ENCODE data around the gene CRYBG3. TPM values are rescaled to one million over a fixed set of nuclear protein-coding genes. Genes with fewer than 3 reads are reported as not detected.

CRYBG3 gene
- total and polyA plus RNA-seq, 2 donors (not counting 1 experiment from before 2014, with no cell fraction given): 8.7 to 29.9 TPM

DNA sequence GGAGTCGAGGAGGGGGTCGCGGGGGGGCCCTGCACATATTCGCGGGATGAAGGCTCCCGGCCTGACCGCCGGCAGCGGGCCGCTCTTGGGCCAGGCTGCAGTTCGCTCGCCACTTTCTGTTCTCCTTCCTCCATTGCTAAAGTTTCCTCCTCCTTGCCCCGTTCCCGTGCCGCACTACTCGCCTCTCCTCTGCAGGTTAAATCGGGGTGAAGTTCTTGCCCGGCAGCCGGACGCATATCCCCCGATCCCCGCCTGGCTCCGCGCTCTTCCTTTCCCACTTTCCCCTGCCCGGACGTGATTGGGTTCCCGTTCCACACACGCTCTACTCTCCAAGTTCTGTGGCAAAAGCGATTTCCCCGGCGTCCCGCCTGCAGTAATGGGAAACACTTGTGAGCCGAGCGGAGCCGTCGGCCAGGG lies 556 bp downstream of the CRYBG3 start:
- H3K4me2 ChIP-seq (ENCODE audit: extremely low read depth, insufficient read depth, low read length): peak overlapping the region; percentile 96
- peak overlapping the region; percentile 89 for H3K9ac ChIP-seq (ENCODE audit: insufficient read depth, low read length)
- peaks cover 14% of the 10 kb centered on the region for H3K79me2 ChIP-seq (ENCODE audit: control insufficient read depth, insufficient read depth, low read length)
- H4K20me1 ChIP-seq (ENCODE audit: control insufficient read depth, extremely low read depth, insufficient read depth, low read length): no peaks in the 10 kb centered on the region
- peak overlapping the region; percentile 91 for H2AFZ ChIP-seq (ENCODE audit: low read length)
- H3K27ac ChIP-seq (ENCODE audit: insufficient read depth, low read length): peak overlapping the region; percentile 85
- peak overlapping the region; percentile 71 to 97 (median 89) for H3K4me3 ChIP-seq (replicated peaks in 1 of 4; ENCODE audit: control extremely low read depth in 1 of 4, insufficient read depth in 1 of 4, low read depth in 3 of 4, low read length in 4 of 4)
- no peaks in the 10 kb centered on the region for H3K4me1 ChIP-seq (ENCODE audit: control insufficient read depth, extremely low read depth, insufficient read depth, low read length)
- H3K27me3 ChIP-seq (ENCODE audit: control insufficient read depth, insufficient read depth, low read length): no peaks in the 10 kb centered on the region
- TF ChIP-seq CTCF (conservative IDR thresholded peaks at IDR 0.05 in 1 of 2, IDR thresholded peaks at IDR 0.05 in 1 of 2; ENCODE audit: low read depth in 1 of 2, low read length in 2 of 2) (no peak), EZH2 (IDR thresholded peaks at IDR 0.05; ENCODE audit: low read length, missing control alignments) (no peak)
- H3K9me3 ChIP-seq (ENCODE audit: control insufficient read depth, insufficient read depth, low read depth, low read length): no peaks in the 10 kb centered on the region
- DNase-seq (ENCODE audit: low read depth in 2 of 2): peak; percentile 61 to 72
- H3K36me3 ChIP-seq (ENCODE audit: control insufficient read depth, insufficient read depth, low read length): no peaks in the 10 kb centered on the region

- Histone ChIP-seq H3K4me2 (ENCODE audit: extremely low read depth, insufficient read depth, low read length) (peak overlapping the region; percentile 96), H3K4me1 (ENCODE audit: control insufficient read depth, extremely low read depth, insufficient read depth, low read length) (no peaks in the 10 kb centered on the region), H2AFZ (ENCODE audit: low read length) (peak overlapping the region; percentile 91), H3K27me3 (ENCODE audit: control insufficient read depth, insufficient read depth, low read length) (no peaks in the 10 kb centered on the region), H4K20me1 (ENCODE audit: control insufficient read depth, extremely low read depth, insufficient read depth, low read length) (no peaks in the 10 kb centered on the region), H3K9ac (ENCODE audit: insufficient read depth, low read length) (peak overlapping the region; percentile 27), H3K27ac (ENCODE audit: insufficient read depth, low read length) (no peak overlapping the region), H3K79me2 (ENCODE audit: control insufficient read depth, insufficient read depth, low read length) (peaks cover 14% of the 10 kb centered on the region), H3K9me3 (ENCODE audit: control insufficient read depth, insufficient read depth, low read depth, low read length) (no peaks in the 10 kb centered on the region), H3K36me3 (ENCODE audit: control insufficient read depth, insufficient read depth, low read length) (no peaks in the 10 kb centered on the region), H3K4me3 (replicated peaks in 1 of 4; ENCODE audit: control extremely low read depth in 1 of 4, insufficient read depth in 1 of 4, low read depth in 3 of 4, low read length in 4 of 4) (peak overlapping the region; percentile 71 to 97 (median 89))
- DNase-seq (ENCODE audit: low read depth in 2 of 2): peak in 1 of 2 donors; percentile 11
- no peak for TF ChIP-seq CTCF (conservative IDR thresholded peaks at IDR 0.05 in 1 of 2, IDR thresholded peaks at IDR 0.05 in 1 of 2; ENCODE audit: low read depth in 1 of 2, low read length in 2 of 2)
- TF ChIP-seq EZH2 (IDR thresholded peaks at IDR 0.05; ENCODE audit: low read length, missing control alignments): no peak
These were observed 1.5 kb downstream of the CRYBG3 start for GRCh38 chr3:97823046-97824004.

GRCh38 chr3:97825101-97825500 lies 3.3 kb downstream of the CRYBG3 start:
- Histone ChIP-seq H2AFZ (ENCODE audit: low read length) (no peak overlapping the region), H3K36me3 (ENCODE audit: control insufficient read depth, insufficient read depth, low read length) (no peaks in the 10 kb centered on the region), H3K27ac (ENCODE audit: insufficient read depth, low read length) (no peak overlapping the region), H3K4me1 (ENCODE audit: control insufficient read depth, extremely low read depth, insufficient read depth, low read length) (no peaks in the 10 kb centered on the region), H3K9me3 (ENCODE audit: control insufficient read depth, insufficient read depth, low read depth, low read length) (no peaks in the 10 kb centered on the region), H4K20me1 (ENCODE audit: control insufficient read depth, extremely low read depth, insufficient read depth, low read length) (no peaks in the 10 kb centered on the region), H3K4me3 (replicated peaks in 1 of 4; ENCODE audit: control extremely low read depth in 1 of 4, insufficient read depth in 1 of 4, low read depth in 3 of 4, low read length in 4 of 4) (peak overlapping the region in 2 of 4 experiments; percentile 1 to 10), H3K4me2 (ENCODE audit: extremely low read depth, insufficient read depth, low read length) (no peak overlapping the region), H3K27me3 (ENCODE audit: control insufficient read depth, insufficient read depth, low read length) (no peaks in the 10 kb centered on the region), H3K79me2 (ENCODE audit: control insufficient read depth, insufficient read depth, low read length) (peaks cover 14% of the 10 kb centered on the region), H3K9ac (ENCODE audit: insufficient read depth, low read length) (no peak overlapping the region)
- DNase-seq (ENCODE audit: low read depth in 2 of 2): peak in 1 of 2 donors; percentile 28
- TF ChIP-seq EZH2 (IDR thresholded peaks at IDR 0.05; ENCODE audit: low read length, missing control alignments): no peak
- no peak for TF ChIP-seq CTCF (conservative IDR thresholded peaks at IDR 0.05 in 1 of 2, IDR thresholded peaks at IDR 0.05 in 1 of 2; ENCODE audit: low read depth in 1 of 2, low read length in 2 of 2)

Data from fibroblast of lung (primary cell).